NCI-H146 treated with DMSO at 0.1 percent for 48 hours (cell line): Measurements from ENCODE around the gene UGT1A8.
"Not testable (repeated sequence)": the region's sequence is repeated elsewhere in the genome, so short reads cannot be mapped to it uniquely, and the experiment has no call there.

ENCODE experiments used
- DNase-seq: peaks from one replicate; lab custom pipeline; 2025; ENCODE audit not compliant: unreplicated experiment; lab: John Stamatoyannopoulos, UW

The UGT1A8 gene

GRCh38 chr2:233617476-233617875, at the start of gene UGT1A8:
Gene UGT1A8, plus strand, starts transcription at chr2:233617633. Its CDS starts 75 bp downstream, at chr2:233617708.
- not testable (repeated sequence) for DNase-seq

GRCh38 chr2:233571001-233571400, 46.4 kb upstream of the UGT1A8 start:
- no peak for DNase-seq

GRCh38 chr2:233571462-233571861, 46.0 kb upstream of the UGT1A8 start:
- no peak for DNase-seq

GRCh38 chr2:233572468-233572867, 45.0 kb upstream of the UGT1A8 start:
- DNase-seq, result no peak

GRCh38 chr2:233577341-233577740, 40.1 kb upstream of the UGT1A8 start:
- DNase-seq, result not testable (repeated sequence)

GRCh38 chr2:233583217-233583965, 34.0 kb upstream of the UGT1A8 start:
- not testable (repeated sequence) for DNase-seq

GRCh38 chr2:233584210-233584609, 33.2 kb upstream of the UGT1A8 start:
- DNase-seq, result no peak

- DNase-seq, result no peak
Measured at GRCh38 chr2:233588400-233588799, 29.0 kb upstream of the UGT1A8 start.

- not testable (repeated sequence) for DNase-seq
Measured at GRCh38 chr2:233592706-233593105, 24.7 kb upstream of the UGT1A8 start.

- no peak for DNase-seq
Measured at GRCh38 chr2:233593201-233593600, 24.2 kb upstream of the UGT1A8 start.

GRCh38 chr2:233597522-233597921, 19.9 kb upstream of the UGT1A8 start:
- DNase-seq, result no peak

- no peak for DNase-seq
Measured at GRCh38 chr2:233598952-233599351, 18.5 kb upstream of the UGT1A8 start.

GRCh38 chr2:233600386-233600785, 17.0 kb upstream of the UGT1A8 start:
- no peak for DNase-seq

- DNase-seq, result no peak
Measured at GRCh38 chr2:233602076-233602475, 15.4 kb upstream of the UGT1A8 start.

GRCh38 chr2:233603520-233603919, 13.9 kb upstream of the UGT1A8 start:
- DNase-seq, result no peak

GRCh38 chr2:233604826-233605225, 12.6 kb upstream of the UGT1A8 start:
- DNase-seq, result no peak

- no peak for DNase-seq
Measured at GRCh38 chr2:233605680-233606079, 11.8 kb upstream of the UGT1A8 start.

GRCh38 chr2:233611284-233611683, 6.1 kb upstream of the UGT1A8 start:
- no peak for DNase-seq

GRCh38 chr2:233620204-233620603, 2.8 kb downstream of the UGT1A8 start:
- DNase-seq, result no peak

- not testable (repeated sequence) for DNase-seq
Measured at GRCh38 chr2:233621863-233622262, 4.4 kb downstream of the UGT1A8 start.

GRCh38 chr2:233627331-233628025, 10.0 kb downstream of the UGT1A8 start:
- DNase-seq, result no peak

- not testable (repeated sequence) for DNase-seq
Measured at GRCh38 chr2:233636306-233636705, 18.9 kb downstream of the UGT1A8 start, which contains the start of gene UGT1A10. Gene UGT1A10, plus strand, starts transcription at chr2:233636448. Its CDS starts 75 bp downstream, at chr2:233636523.
